Choroid plexus epithelial cell (primary cell): ENCODE measurements around the gene CAMKMT.

Experiments used
- DNase-seq: peaks from one replicate; pipeline ENCODE4 v3.0.0-alpha.2; 2010; ENCODE audit warnings: low read depth
- H3K4me3 ChIP-seq: 2 replicates; pipeline ENCODE4 v1.5.1; 2011; ENCODE audit warnings: low read depth, mild to moderate bottlenecking, control low read depth, low read length, moderate library complexity
- TF ChIP-seq, protein P1 (sequence below): conservative IDR thresholded peaks from 2 replicates; pipeline ENCODE4 v1.5.1; 2011; ENCODE audit warnings: low read depth, mild to moderate bottlenecking, control low read depth, inconsistent platforms, low read length, moderate library complexity

Gene CAMKMT

DNA sequence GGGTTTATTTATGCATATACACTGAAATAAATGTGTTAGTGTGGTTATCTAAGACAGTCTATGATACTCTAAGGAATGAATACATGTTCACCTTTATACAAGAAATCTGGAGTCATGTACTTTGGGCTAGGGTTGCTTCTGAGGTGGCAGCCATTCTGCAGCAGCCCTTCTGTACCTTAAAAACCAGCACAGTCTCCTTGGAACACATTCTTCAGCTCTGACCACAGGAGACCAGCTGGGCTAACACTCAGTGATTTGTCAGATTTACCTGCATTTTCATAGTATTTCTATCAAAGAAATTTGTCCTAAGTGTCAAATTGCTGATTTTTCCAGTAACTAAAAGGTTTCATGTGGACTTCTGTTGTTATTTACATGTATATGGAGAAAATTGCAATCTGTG is 167.7 kb downstream of the CAMKMT start:
- TF ChIP-seq, protein P1, sequence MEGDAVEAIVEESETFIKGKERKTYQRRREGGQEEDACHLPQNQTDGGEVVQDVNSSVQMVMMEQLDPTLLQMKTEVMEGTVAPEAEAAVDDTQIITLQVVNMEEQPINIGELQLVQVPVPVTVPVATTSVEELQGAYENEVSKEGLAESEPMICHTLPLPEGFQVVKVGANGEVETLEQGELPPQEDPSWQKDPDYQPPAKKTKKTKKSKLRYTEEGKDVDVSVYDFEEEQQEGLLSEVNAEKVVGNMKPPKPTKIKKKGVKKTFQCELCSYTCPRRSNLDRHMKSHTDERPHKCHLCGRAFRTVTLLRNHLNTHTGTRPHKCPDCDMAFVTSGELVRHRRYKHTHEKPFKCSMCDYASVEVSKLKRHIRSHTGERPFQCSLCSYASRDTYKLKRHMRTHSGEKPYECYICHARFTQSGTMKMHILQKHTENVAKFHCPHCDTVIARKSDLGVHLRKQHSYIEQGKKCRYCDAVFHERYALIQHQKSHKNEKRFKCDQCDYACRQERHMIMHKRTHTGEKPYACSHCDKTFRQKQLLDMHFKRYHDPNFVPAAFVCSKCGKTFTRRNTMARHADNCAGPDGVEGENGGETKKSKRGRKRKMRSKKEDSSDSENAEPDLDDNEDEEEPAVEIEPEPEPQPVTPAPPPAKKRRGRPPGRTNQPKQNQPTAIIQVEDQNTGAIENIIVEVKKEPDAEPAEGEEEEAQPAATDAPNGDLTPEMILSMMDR, result no peak
- H3K4me3 ChIP-seq, result no peak overlapping the region
- DNase-seq, result peak; percentile 21

- TF ChIP-seq, protein P1, result no peak
- H3K4me3 ChIP-seq, result no peak overlapping the region
- DNase-seq, result no peak
Measured at GRCh38 chr2:44531289-44531688, 169.5 kb downstream of the CAMKMT start.

- TF ChIP-seq, protein P1, result no peak
- no peak for DNase-seq
- no peak overlapping the region for H3K4me3 ChIP-seq
Measured at GRCh38 chr2:44532031-44532430, 170.3 kb downstream of the CAMKMT start.

DNA sequence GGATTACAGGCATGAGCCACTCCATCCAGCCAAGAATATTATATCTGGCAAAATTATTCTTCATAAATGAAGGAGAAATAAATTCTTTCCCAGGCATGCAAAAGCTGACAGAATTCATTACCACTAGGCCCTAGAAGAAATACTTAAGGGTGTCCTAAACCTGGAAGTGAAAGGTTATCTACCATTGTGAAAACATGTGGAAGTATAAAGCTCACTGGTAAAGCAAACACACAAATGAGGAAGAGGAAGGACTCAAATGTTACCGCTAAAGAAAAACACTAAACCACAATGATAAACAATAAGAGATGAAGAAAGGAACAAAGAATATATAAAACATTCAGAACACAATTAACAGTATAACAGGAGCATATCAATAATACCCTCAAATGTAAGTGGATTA is 171.8 kb downstream of the CAMKMT start:
- DNase-seq, result no peak
- H3K4me3 ChIP-seq, result no peak overlapping the region
- TF ChIP-seq, protein P1, result no peak

DNA sequence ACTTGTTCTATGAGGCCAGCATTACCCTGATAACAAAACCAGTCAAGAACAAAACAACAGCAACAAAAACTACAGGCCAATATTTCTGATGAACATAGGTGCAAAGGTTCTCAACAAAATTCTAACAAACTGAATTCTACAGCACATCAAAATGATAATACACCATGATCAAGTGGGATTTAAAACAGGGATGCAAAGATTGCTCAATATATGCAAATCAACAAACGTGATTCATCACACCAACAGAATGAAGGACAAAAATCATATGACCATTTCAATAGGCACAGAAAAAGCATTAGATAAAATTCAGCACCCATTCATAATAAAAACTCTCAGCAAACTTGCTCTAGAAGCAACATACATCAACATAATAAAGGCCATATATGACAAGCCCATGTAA is 173.6 kb downstream of the CAMKMT start:
- TF ChIP-seq, protein P1, result no peak
- H3K4me3 ChIP-seq, result no peak overlapping the region
- no peak for DNase-seq

DNA sequence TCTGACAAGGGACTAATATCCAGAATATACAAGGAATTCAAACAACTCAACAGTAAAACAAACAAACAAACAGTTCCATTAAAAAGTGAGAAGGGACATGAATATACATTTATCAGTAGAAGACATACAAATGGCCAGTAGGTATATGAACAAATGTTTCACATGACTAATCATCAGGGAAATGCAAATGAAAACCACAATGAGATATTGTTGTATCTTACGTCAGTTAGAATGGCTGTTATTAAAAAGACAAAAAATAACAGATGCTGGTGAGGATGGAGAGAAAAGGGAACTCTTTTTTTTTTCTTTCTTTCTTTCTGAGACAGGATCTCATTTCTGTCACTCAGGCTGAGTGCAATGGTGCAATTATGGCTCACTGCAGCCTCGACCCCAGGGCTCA is 175.5 kb downstream of the CAMKMT start:
- no peak overlapping the region for H3K4me3 ChIP-seq
- DNase-seq, result peak; percentile 7
- TF ChIP-seq, protein P1, result no peak

GRCh38 chr2:44542520-44542919 is 180.8 kb downstream of the CAMKMT start:
- TF ChIP-seq, protein P1, result no peak
- no peak for DNase-seq
- H3K4me3 ChIP-seq, result no peak overlapping the region
